GM21381 (cell line): Measurements from ENCODE around the gene EIF3F.

Experiments
- ATAC-seq: cut with Tn5 transposase; IDR thresholded peaks from one replicate; pipeline ENCODE4 v1.9.1; 2021; ENCODE audit warnings: mild to moderate bottlenecking, moderate library complexity; ENCODE audit not compliant: unreplicated experiment

Gene EIF3F

GRCh38 chr11:7986768-7987559 lies at the start of gene EIF3F:
EIF3F (plus strand) TSS chr11:7987337; CDS start chr11:7987353, 16 bp downstream.
- ATAC-seq, result peak; percentile 94

- ATAC-seq, result no peak
These were observed 46.0 kb upstream of the EIF3F start for GRCh38 chr11:7941146-7941545.

GRCh38 chr11:7941608-7942007 lies 45.5 kb upstream of the EIF3F start, which contains the start of gene OR10A3:
OR10A3 (minus strand) TSS chr11:7941708; CDS start chr11:7939520, 2,188 bp downstream.
- no peak for ATAC-seq

- ATAC-seq, result no peak
These were observed 43.0 kb upstream of the EIF3F start for GRCh38 chr11:7944123-7944522.

GRCh38 chr11:7949934-7950333 lies 37.2 kb upstream of the EIF3F start:
- ATAC-seq, result no peak

GRCh38 chr11:7955191-7955590 lies 31.9 kb upstream of the EIF3F start:
- ATAC-seq, result no peak

- ATAC-seq, result no peak
These were observed 22.9 kb upstream of the EIF3F start for GRCh38 chr11:7964261-7964660.

- no peak for ATAC-seq
These were observed 22.3 kb upstream of the EIF3F start for GRCh38 chr11:7964873-7965272.

- ATAC-seq, result no peak
These were observed 21.8 kb upstream of the EIF3F start, which contains the start of gene NLRP10 for GRCh38 chr11:7965386-7965785. NLRP10 (minus strand) TSS chr11:7965447; CDS start chr11:7963495, 1,952 bp downstream.

- ATAC-seq, result no peak
These were observed 20.0 kb upstream of the EIF3F start for GRCh38 chr11:7967097-7967496.

- no peak for ATAC-seq
These were observed 19.3 kb upstream of the EIF3F start for GRCh38 chr11:7967826-7968225.

GRCh38 chr11:7968686-7969085 lies 18.5 kb upstream of the EIF3F start:
- no peak for ATAC-seq

GRCh38 chr11:7969756-7970646 lies 17.1 kb upstream of the EIF3F start:
- ATAC-seq, result no peak

- ATAC-seq, result no peak
These were observed 15.3 kb upstream of the EIF3F start for GRCh38 chr11:7971846-7972245.

- no peak for ATAC-seq
These were observed 14.1 kb upstream of the EIF3F start for GRCh38 chr11:7973011-7973410.

- ATAC-seq, result no peak
These were observed 12.5 kb upstream of the EIF3F start for GRCh38 chr11:7974668-7975067.

GRCh38 chr11:7977232-7977917 lies 9.8 kb upstream of the EIF3F start:
- ATAC-seq, result no peak

- no peak for ATAC-seq
These were observed 5.4 kb upstream of the EIF3F start for GRCh38 chr11:7981619-7982157.

GRCh38 chr11:7982582-7983119 lies 4.5 kb upstream of the EIF3F start:
- ATAC-seq, result peak; percentile 44

GRCh38 chr11:7983832-7984590 lies 3.1 kb upstream of the EIF3F start:
- ATAC-seq, result no peak
